ENCODE measurements around the gene SMAD3.

Gene SMAD3

GRCh38 chr15:67158367-67158766, 93.0 kb downstream of the SMAD3 start:
- Histone ChIP-seq H3K9me3 (ENCODE audit: control insufficient read depth in 1 of 2, low read length in 2 of 2) (no peaks in the 10 kb centered on the region), H3K4me1 (ENCODE audit: control insufficient read depth in 1 of 2, insufficient read depth in 2 of 2, low read length in 2 of 2) (no peaks in the 10 kb centered on the region), H3K27me3 (ENCODE audit: low read depth, low read length) (no peaks in the 10 kb centered on the region), H3K27ac (ENCODE audit: low read length) (peak overlapping the region; percentile 10), H3K36me3 (ENCODE audit: control insufficient read depth in 1 of 2, insufficient read depth in 2 of 2, low read length in 2 of 2) (no peaks in the 10 kb centered on the region), H3K4me3 (ENCODE audit: low read depth in 1 of 2, low read length in 2 of 2) (no peak overlapping the region)

- H3K27ac ChIP-seq (ENCODE audit: low read length) = no peak overlapping the region
- no peaks in the 10 kb centered on the region for H3K27me3 ChIP-seq (ENCODE audit: low read depth, low read length)
- peaks cover 0 to 16% of the 10 kb centered on the region in 2 donors for H3K36me3 ChIP-seq (ENCODE audit: control insufficient read depth in 1 of 2, insufficient read depth in 2 of 2, low read length in 2 of 2)
- H3K9me3 ChIP-seq (ENCODE audit: control insufficient read depth in 1 of 2, low read length in 2 of 2) = no peaks in the 10 kb centered on the region
- no peak overlapping the region for H3K4me3 ChIP-seq (ENCODE audit: low read depth in 1 of 2, low read length in 2 of 2)
- peaks cover 0 to 13% of the 10 kb centered on the region in 2 donors for H3K4me1 ChIP-seq (ENCODE audit: control insufficient read depth in 1 of 2, insufficient read depth in 2 of 2, low read length in 2 of 2)
Observed at GRCh38 chr15:67161412-67161811, 96.0 kb downstream of the SMAD3 start.

- Histone ChIP-seq H3K27me3 (ENCODE audit: low read depth, low read length) (no peaks in the 10 kb centered on the region), H3K4me1 (ENCODE audit: control insufficient read depth in 1 of 2, insufficient read depth in 2 of 2, low read length in 2 of 2) (peaks cover 0 to 14% of the 10 kb centered on the region in 2 donors), H3K27ac (ENCODE audit: low read length) (no peak overlapping the region), H3K36me3 (ENCODE audit: control insufficient read depth in 1 of 2, insufficient read depth in 2 of 2, low read length in 2 of 2) (peaks cover 4 to 21% of the 10 kb centered on the region in 2 donors), H3K4me3 (ENCODE audit: low read depth in 1 of 2, low read length in 2 of 2) (no peak overlapping the region), H3K9me3 (ENCODE audit: control insufficient read depth in 1 of 2, low read length in 2 of 2) (no peaks in the 10 kb centered on the region)
Observed at GRCh38 chr15:67161881-67162280, 96.5 kb downstream of the SMAD3 start.

GRCh38 chr15:67163180-67163579, 97.8 kb downstream of the SMAD3 start:
- H3K4me3 ChIP-seq (ENCODE audit: low read depth in 1 of 2, low read length in 2 of 2) = no peak overlapping the region
- peaks cover 7 to 25% of the 10 kb centered on the region in 2 donors for H3K36me3 ChIP-seq (ENCODE audit: control insufficient read depth in 1 of 2, insufficient read depth in 2 of 2, low read length in 2 of 2)
- H3K9me3 ChIP-seq (ENCODE audit: control insufficient read depth in 1 of 2, low read length in 2 of 2) = no peaks in the 10 kb centered on the region
- H3K27me3 ChIP-seq (ENCODE audit: low read depth, low read length) = no peaks in the 10 kb centered on the region
- H3K4me1 ChIP-seq (ENCODE audit: control insufficient read depth in 1 of 2, insufficient read depth in 2 of 2, low read length in 2 of 2) = peaks cover 4 to 24% of the 10 kb centered on the region in 2 donors
- no peak overlapping the region for H3K27ac ChIP-seq (ENCODE audit: low read length)

GRCh38 chr15:67164401-67164791, 99.0 kb downstream of the SMAD3 start:
- Histone ChIP-seq H3K36me3 (ENCODE audit: control insufficient read depth in 1 of 2, insufficient read depth in 2 of 2, low read length in 2 of 2) (peaks cover 7 to 25% of the 10 kb centered on the region in 2 donors), H3K27ac (ENCODE audit: low read length) (no peak overlapping the region), H3K9me3 (ENCODE audit: control insufficient read depth in 1 of 2, low read length in 2 of 2) (no peaks in the 10 kb centered on the region), H3K27me3 (ENCODE audit: low read depth, low read length) (no peaks in the 10 kb centered on the region), H3K4me1 (ENCODE audit: control insufficient read depth in 1 of 2, insufficient read depth in 2 of 2, low read length in 2 of 2) (peaks cover 4 to 24% of the 10 kb centered on the region in 2 donors), H3K4me3 (ENCODE audit: low read depth in 1 of 2, low read length in 2 of 2) (no peak overlapping the region)

GRCh38 chr15:67164811-67165253, 99.4 kb downstream of the SMAD3 start:
- Histone ChIP-seq H3K36me3 (ENCODE audit: control insufficient read depth in 1 of 2, insufficient read depth in 2 of 2, low read length in 2 of 2) (peaks cover 8 to 25% of the 10 kb centered on the region in 2 donors), H3K27ac (ENCODE audit: low read length) (no peak overlapping the region), H3K9me3 (ENCODE audit: control insufficient read depth in 1 of 2, low read length in 2 of 2) (no peaks in the 10 kb centered on the region), H3K4me3 (ENCODE audit: low read depth in 1 of 2, low read length in 2 of 2) (no peak overlapping the region), H3K27me3 (ENCODE audit: low read depth, low read length) (no peaks in the 10 kb centered on the region), H3K4me1 (ENCODE audit: control insufficient read depth in 1 of 2, insufficient read depth in 2 of 2, low read length in 2 of 2) (peaks cover 4 to 24% of the 10 kb centered on the region in 2 donors)

GRCh38 chr15:67165254-67166253, 100.2 kb downstream of the SMAD3 start:
- Histone ChIP-seq H3K4me1 (ENCODE audit: control insufficient read depth in 1 of 2, insufficient read depth in 2 of 2, low read length in 2 of 2) (peaks cover 4 to 24% of the 10 kb centered on the region in 2 donors), H3K9me3 (ENCODE audit: control insufficient read depth in 1 of 2, low read length in 2 of 2) (no peaks in the 10 kb centered on the region), H3K27me3 (ENCODE audit: low read depth, low read length) (no peaks in the 10 kb centered on the region), H3K27ac (ENCODE audit: low read length) (no peak overlapping the region), H3K4me3 (ENCODE audit: low read depth in 1 of 2, low read length in 2 of 2) (no peak overlapping the region), H3K36me3 (ENCODE audit: control insufficient read depth in 1 of 2, insufficient read depth in 2 of 2, low read length in 2 of 2) (peaks cover 15 to 25% of the 10 kb centered on the region in 2 donors)

GRCh38 chr15:67166280-67167009, 101.0 kb downstream of the SMAD3 start:
- Histone ChIP-seq H3K4me3 (ENCODE audit: low read depth in 1 of 2, low read length in 2 of 2) (no peak overlapping the region), H3K36me3 (ENCODE audit: control insufficient read depth in 1 of 2, insufficient read depth in 2 of 2, low read length in 2 of 2) (peaks cover 24 to 29% of the 10 kb centered on the region in 2 donors), H3K27me3 (ENCODE audit: low read depth, low read length) (no peaks in the 10 kb centered on the region), H3K27ac (ENCODE audit: low read length) (no peak overlapping the region), H3K4me1 (ENCODE audit: control insufficient read depth in 1 of 2, insufficient read depth in 2 of 2, low read length in 2 of 2) (peaks cover 4 to 24% of the 10 kb centered on the region in 2 donors), H3K9me3 (ENCODE audit: control insufficient read depth in 1 of 2, low read length in 2 of 2) (no peaks in the 10 kb centered on the region)

- no peak overlapping the region for H3K27ac ChIP-seq (ENCODE audit: low read length)
- H3K9me3 ChIP-seq (ENCODE audit: control insufficient read depth in 1 of 2, low read length in 2 of 2) = no peaks in the 10 kb centered on the region
- no peak overlapping the region for H3K4me3 ChIP-seq (ENCODE audit: low read depth in 1 of 2, low read length in 2 of 2)
- peaks cover 4 to 24% of the 10 kb centered on the region in 2 donors for H3K4me1 ChIP-seq (ENCODE audit: control insufficient read depth in 1 of 2, insufficient read depth in 2 of 2, low read length in 2 of 2)
- H3K27me3 ChIP-seq (ENCODE audit: low read depth, low read length) = no peaks in the 10 kb centered on the region
- H3K36me3 ChIP-seq (ENCODE audit: control insufficient read depth in 1 of 2, insufficient read depth in 2 of 2, low read length in 2 of 2) = peaks cover 26 to 33% of the 10 kb centered on the region in 2 donors
Observed at GRCh38 chr15:67167091-67167490, 101.7 kb downstream of the SMAD3 start.

GRCh38 chr15:67168694-67169093, 103.3 kb downstream of the SMAD3 start:
- peaks cover 4 to 24% of the 10 kb centered on the region in 2 donors for H3K4me1 ChIP-seq (ENCODE audit: control insufficient read depth in 1 of 2, insufficient read depth in 2 of 2, low read length in 2 of 2)
- H3K27me3 ChIP-seq (ENCODE audit: low read depth, low read length) = no peaks in the 10 kb centered on the region
- H3K27ac ChIP-seq (ENCODE audit: low read length) = no peak overlapping the region
- no peak overlapping the region for H3K4me3 ChIP-seq (ENCODE audit: low read depth in 1 of 2, low read length in 2 of 2)
- H3K9me3 ChIP-seq (ENCODE audit: control insufficient read depth in 1 of 2, low read length in 2 of 2) = no peaks in the 10 kb centered on the region
- peaks cover 26 to 41% of the 10 kb centered on the region in 2 donors for H3K36me3 ChIP-seq (ENCODE audit: control insufficient read depth in 1 of 2, insufficient read depth in 2 of 2, low read length in 2 of 2)
